ENCODE results near the gene TOLLIP. TPM values are rescaled to one million over a fixed set of nuclear protein-coding genes. Genes with fewer than 3 reads are reported as not detected.
"Not testable (repeated sequence)": the region's sequence is repeated elsewhere in the genome, so short reads cannot be mapped to it uniquely, and the experiment has no call there.

TOLLIP gene
- total RNA-seq, 1 donor from 2014 or later = 38.9 TPM

GRCh38 chr11:1246301-1246700 lies 63.1 kb downstream of the TOLLIP start:
- DNase-seq; intact Hi-C loops (cut with micrococcal nuclease); H3K36me3 Mint-ChIP-seq (ENCODE audit: low read depth); H3K4me3 Mint-ChIP-seq; H3K9me3 Mint-ChIP-seq; H3K4me1 Mint-ChIP-seq; H3K27ac Mint-ChIP-seq; H3K27me3 Mint-ChIP-seq: not testable (repeated sequence)

- DNase-seq, H3K4me1 Mint-ChIP-seq, H3K27me3 Mint-ChIP-seq: not testable (repeated sequence)
Measured at GRCh38 chr11:1245717-1246116, 63.7 kb downstream of the TOLLIP start.

GRCh38 chr11:1244557-1244956 lies 64.9 kb downstream of the TOLLIP start:
- DNase-seq; intact Hi-C loops (cut with micrococcal nuclease); H3K27ac Mint-ChIP-seq; H3K36me3 Mint-ChIP-seq (ENCODE audit: low read depth); H3K9me3 Mint-ChIP-seq; H3K27me3 Mint-ChIP-seq; H3K4me3 Mint-ChIP-seq; H3K4me1 Mint-ChIP-seq: not testable (repeated sequence)

More at GRCh38 chr11:1245717-1246116, 63.7 kb downstream of the TOLLIP start:
- H3K4me3 Mint-ChIP-seq; H3K9me3 Mint-ChIP-seq; intact Hi-C loops (cut with micrococcal nuclease); H3K36me3 Mint-ChIP-seq (ENCODE audit: low read depth); H3K27ac Mint-ChIP-seq: not testable (repeated sequence)

GRCh38 chr11:1243521-1243920 lies 65.9 kb downstream of the TOLLIP start:
- H3K27me3 Mint-ChIP-seq, H3K4me1 Mint-ChIP-seq: not testable (repeated sequence)

GRCh38 chr11:1242751-1243150 lies 66.7 kb downstream of the TOLLIP start:
- H3K27me3 Mint-ChIP-seq; intact Hi-C loops (cut with micrococcal nuclease); DNase-seq; H3K27ac Mint-ChIP-seq; H3K4me3 Mint-ChIP-seq; H3K4me1 Mint-ChIP-seq; H3K9me3 Mint-ChIP-seq; H3K36me3 Mint-ChIP-seq (ENCODE audit: low read depth): not testable (repeated sequence)

More at GRCh38 chr11:1243521-1243920, 65.9 kb downstream of the TOLLIP start:
- DNase-seq; intact Hi-C loops (cut with micrococcal nuclease); H3K9me3 Mint-ChIP-seq; H3K4me3 Mint-ChIP-seq; H3K36me3 Mint-ChIP-seq (ENCODE audit: low read depth); H3K27ac Mint-ChIP-seq: not testable (repeated sequence)

- no peaks in the 10 kb centered on the region for H3K27me3 Mint-ChIP-seq
- no peak overlapping the region for H3K4me3 Mint-ChIP-seq
- H3K27ac Mint-ChIP-seq = no peak overlapping the region
- no peaks in the 10 kb centered on the region for H3K4me1 Mint-ChIP-seq
- H3K36me3 Mint-ChIP-seq (ENCODE audit: low read depth) = peaks cover 1% of the 10 kb centered on the region
- no peak for DNase-seq
- H3K9me3 Mint-ChIP-seq = no peaks in the 10 kb centered on the region
- intact Hi-C loops (cut with micrococcal nuclease) = no loop called here
Measured at GRCh38 chr11:1242289-1242688, 67.1 kb downstream of the TOLLIP start.

- DNase-seq = no peak
- no peaks in the 10 kb centered on the region for H3K27me3 Mint-ChIP-seq
- H3K4me1 Mint-ChIP-seq = no peaks in the 10 kb centered on the region
- intact Hi-C loops (cut with micrococcal nuclease) = no loop called here
- peaks cover 1% of the 10 kb centered on the region for H3K36me3 Mint-ChIP-seq (ENCODE audit: low read depth)
- H3K27ac Mint-ChIP-seq = no peak overlapping the region
- no peak overlapping the region for H3K4me3 Mint-ChIP-seq
- H3K9me3 Mint-ChIP-seq = no peaks in the 10 kb centered on the region
Measured at GRCh38 chr11:1241706-1242105, 67.7 kb downstream of the TOLLIP start.

GRCh38 chr11:1240771-1241170 lies 68.7 kb downstream of the TOLLIP start:
- Mint-ChIP-seq H3K36me3 (ENCODE audit: low read depth) (peaks cover 1% of the 10 kb centered on the region), H3K27me3 (no peaks in the 10 kb centered on the region), H3K27ac (no peak overlapping the region), H3K4me3 (no peak overlapping the region), H3K9me3 (no peaks in the 10 kb centered on the region), H3K4me1 (no peaks in the 10 kb centered on the region)
- intact Hi-C loops (cut with micrococcal nuclease) = no loop called here
- DNase-seq = no peak

- intact Hi-C loops (cut with micrococcal nuclease) = no loop called here
- no peaks in the 10 kb centered on the region for H3K4me1 Mint-ChIP-seq
- peaks cover 1% of the 10 kb centered on the region for H3K36me3 Mint-ChIP-seq (ENCODE audit: low read depth)
- no peaks in the 10 kb centered on the region for H3K9me3 Mint-ChIP-seq
- no peak overlapping the region for H3K4me3 Mint-ChIP-seq
- no peak for DNase-seq
- H3K27ac Mint-ChIP-seq = no peak overlapping the region
- no peaks in the 10 kb centered on the region for H3K27me3 Mint-ChIP-seq
Measured at GRCh38 chr11:1239596-1240205, 69.7 kb downstream of the TOLLIP start.

GRCh38 chr11:1238767-1239595 lies 70.5 kb downstream of the TOLLIP start:
- H3K9me3 Mint-ChIP-seq = no peaks in the 10 kb centered on the region
- no peaks in the 10 kb centered on the region for H3K27me3 Mint-ChIP-seq
- no peaks in the 10 kb centered on the region for H3K4me1 Mint-ChIP-seq
- H3K36me3 Mint-ChIP-seq (ENCODE audit: low read depth) = peaks cover 1% of the 10 kb centered on the region
- no peak overlapping the region for H3K27ac Mint-ChIP-seq
- DNase-seq = no peak
- H3K4me3 Mint-ChIP-seq = no peak overlapping the region
- intact Hi-C loops (cut with micrococcal nuclease) = no loop called here

GRCh38 chr11:1237851-1238250 lies 71.6 kb downstream of the TOLLIP start:
- no peak for DNase-seq
- no peaks in the 10 kb centered on the region for H3K9me3 Mint-ChIP-seq
- no peaks in the 10 kb centered on the region for H3K4me1 Mint-ChIP-seq
- intact Hi-C loops (cut with micrococcal nuclease) = no loop called here
- no peak overlapping the region for H3K27ac Mint-ChIP-seq
- H3K27me3 Mint-ChIP-seq = no peaks in the 10 kb centered on the region
- H3K36me3 Mint-ChIP-seq (ENCODE audit: low read depth) = peaks cover 1% of the 10 kb centered on the region
- H3K4me3 Mint-ChIP-seq = no peak overlapping the region

GRCh38 chr11:1237128-1237580 lies 72.3 kb downstream of the TOLLIP start:
- H3K4me3 Mint-ChIP-seq = no peak overlapping the region
- H3K27ac Mint-ChIP-seq = no peak overlapping the region
- no peaks in the 10 kb centered on the region for H3K9me3 Mint-ChIP-seq
- intact Hi-C loops (cut with micrococcal nuclease) = no loop called here
- H3K4me1 Mint-ChIP-seq = no peaks in the 10 kb centered on the region
- H3K36me3 Mint-ChIP-seq (ENCODE audit: low read depth) = no peaks in the 10 kb centered on the region
- H3K27me3 Mint-ChIP-seq = no peaks in the 10 kb centered on the region
- DNase-seq = no peak

GRCh38 chr11:1236316-1237127 lies 72.9 kb downstream of the TOLLIP start:
- H3K27ac Mint-ChIP-seq = no peak overlapping the region
- H3K4me1 Mint-ChIP-seq = no peaks in the 10 kb centered on the region
- intact Hi-C loops (cut with micrococcal nuclease) = no loop called here
- no peak for DNase-seq
- no peak overlapping the region for H3K4me3 Mint-ChIP-seq
- no peaks in the 10 kb centered on the region for H3K27me3 Mint-ChIP-seq
- H3K9me3 Mint-ChIP-seq = no peaks in the 10 kb centered on the region
- no peaks in the 10 kb centered on the region for H3K36me3 Mint-ChIP-seq (ENCODE audit: low read depth)

- no peak overlapping the region for H3K4me3 Mint-ChIP-seq
- no peaks in the 10 kb centered on the region for H3K36me3 Mint-ChIP-seq (ENCODE audit: low read depth)
- no peaks in the 10 kb centered on the region for H3K4me1 Mint-ChIP-seq
- no peak for DNase-seq
- no peaks in the 10 kb centered on the region for H3K9me3 Mint-ChIP-seq
- intact Hi-C loops (cut with micrococcal nuclease) = no loop called here
- H3K27me3 Mint-ChIP-seq = no peaks in the 10 kb centered on the region
- no peak overlapping the region for H3K27ac Mint-ChIP-seq
Measured at GRCh38 chr11:1235901-1236315, 73.5 kb downstream of the TOLLIP start.
